GM19452 (cell line): ENCODE measurements around the gene SLC15A4.
"Not testable (repeated sequence)": the region's sequence is repeated elsewhere in the genome, so short reads cannot be mapped to it uniquely, and the experiment has no call there.

Source experiments
- ATAC-seq: cut with Tn5 transposase; IDR thresholded peaks from one replicate; pipeline ENCODE4 v1.9.1; 2021; ENCODE audit not compliant: unreplicated experiment

The SLC15A4 gene

DNA sequence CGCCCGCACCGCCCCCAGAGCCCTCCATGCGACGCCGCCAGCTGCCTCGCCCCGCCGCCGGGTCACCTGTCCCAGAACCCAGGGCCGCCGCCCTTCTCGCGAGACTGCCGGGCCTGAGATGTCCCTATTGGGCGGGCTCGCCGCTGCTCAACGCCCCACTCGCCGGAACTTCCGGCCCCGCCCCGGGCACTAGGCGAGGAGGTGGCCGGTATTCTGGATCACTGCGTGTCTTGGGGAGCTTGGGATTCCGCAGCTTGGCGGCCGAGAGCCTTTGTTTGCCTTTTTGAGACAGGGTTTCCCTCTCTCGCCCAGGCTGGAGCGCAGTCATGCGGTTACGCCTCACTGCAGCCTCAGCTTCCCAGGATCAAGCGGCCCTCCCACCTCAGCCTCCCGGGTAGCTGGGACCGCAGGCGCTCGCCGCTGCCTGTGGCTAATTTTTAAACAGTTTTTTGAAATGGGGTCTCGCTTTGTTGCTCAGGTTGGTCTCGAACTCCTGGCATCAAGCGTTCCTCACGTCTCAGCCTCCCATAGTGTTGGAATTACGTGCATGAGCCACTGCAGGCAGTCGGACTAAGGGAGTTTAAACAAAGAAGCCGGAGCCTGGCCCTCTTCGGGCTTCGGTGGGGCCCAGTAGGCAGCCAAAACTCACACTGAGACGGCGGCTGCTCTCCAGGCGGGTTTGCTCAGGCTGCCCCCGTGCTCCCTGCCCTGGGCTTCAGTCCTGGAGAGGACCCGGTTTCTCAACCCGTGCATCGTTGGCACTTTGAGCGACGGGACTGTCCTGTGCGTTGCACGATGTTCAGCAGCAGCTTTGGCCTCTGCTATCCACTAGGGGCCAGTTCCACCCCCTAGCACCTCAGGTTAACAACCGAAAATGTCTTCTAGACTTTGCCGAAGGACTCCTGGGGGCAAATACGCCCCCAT is at the start of gene SLC15A4:
SLC15A4 (minus strand) TSS at position 43 of the 924 bp plus-strand sequence; CDS start at position 28, 15 bp downstream.
- ATAC-seq = peak; percentile 79

- no peak for ATAC-seq
Measured at GRCh38 chr12:128872303-128872702, 48.5 kb upstream of the SLC15A4 start.

- no peak for ATAC-seq
Measured at GRCh38 chr12:128871516-128871892, 47.7 kb upstream of the SLC15A4 start.

GRCh38 chr12:128867466-128867865 is 43.7 kb upstream of the SLC15A4 start:
- ATAC-seq = no peak

GRCh38 chr12:128864516-128865186 is 40.9 kb upstream of the SLC15A4 start:
- ATAC-seq = no peak

DNA sequence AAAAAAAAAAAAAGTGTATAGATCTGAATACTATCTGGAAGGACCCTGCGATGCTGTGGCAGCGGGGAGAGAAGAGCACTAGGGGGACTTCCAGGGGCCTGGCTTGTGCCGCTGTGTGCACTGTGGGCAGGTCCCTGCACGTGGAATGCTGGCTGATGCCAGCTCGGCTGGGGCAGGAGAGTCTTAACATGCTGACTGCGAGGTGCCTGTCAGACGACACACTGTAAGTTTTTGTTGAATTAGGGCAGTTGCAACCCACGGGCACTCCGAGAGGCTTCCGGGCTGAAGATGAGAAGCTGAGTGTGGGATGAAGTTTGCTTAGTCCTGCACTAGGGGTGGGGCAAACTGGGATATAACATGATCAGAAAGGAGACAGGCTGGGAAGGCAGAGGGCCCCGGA is 40.2 kb upstream of the SLC15A4 start:
- no peak for ATAC-seq

GRCh38 chr12:128861226-128862016 is 37.7 kb upstream of the SLC15A4 start:
- no peak for ATAC-seq

DNA sequence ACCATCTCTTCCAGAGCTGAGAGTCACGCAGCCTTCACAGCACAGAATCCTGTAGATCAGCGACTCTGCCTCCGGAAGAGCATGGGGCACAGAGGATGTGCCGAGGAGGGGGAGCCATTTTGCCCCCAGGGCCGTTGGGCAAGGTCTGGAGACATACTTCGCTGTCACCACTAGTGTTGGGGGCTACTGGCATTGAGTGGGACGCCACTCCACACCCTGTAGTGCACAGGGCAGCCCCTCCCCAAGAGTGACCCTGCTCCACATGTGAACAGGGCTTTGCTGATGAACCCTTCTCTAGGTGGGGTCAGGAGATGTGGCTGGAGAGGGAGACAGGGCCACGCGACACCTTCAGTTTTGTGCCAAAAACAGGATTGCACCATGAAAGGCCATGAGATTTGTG is 35.6 kb upstream of the SLC15A4 start:
- ATAC-seq = no peak

GRCh38 chr12:128857133-128857763 is 33.5 kb upstream of the SLC15A4 start:
- no peak for ATAC-seq

DNA sequence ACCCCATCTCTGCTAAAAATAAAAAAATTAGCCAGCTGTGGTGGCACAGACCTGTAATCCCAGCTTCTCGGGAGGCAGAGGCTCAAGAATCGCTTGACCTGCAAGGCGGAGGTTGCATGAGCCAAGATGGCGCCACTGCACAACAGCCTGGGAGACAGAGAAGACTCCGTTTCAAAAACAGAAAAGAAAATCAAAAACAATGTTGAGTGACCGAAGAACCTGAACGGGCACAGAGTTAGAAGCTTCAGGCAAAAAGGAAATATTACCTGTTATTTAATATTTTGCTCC is 33.0 kb upstream of the SLC15A4 start:
- ATAC-seq = no peak

DNA sequence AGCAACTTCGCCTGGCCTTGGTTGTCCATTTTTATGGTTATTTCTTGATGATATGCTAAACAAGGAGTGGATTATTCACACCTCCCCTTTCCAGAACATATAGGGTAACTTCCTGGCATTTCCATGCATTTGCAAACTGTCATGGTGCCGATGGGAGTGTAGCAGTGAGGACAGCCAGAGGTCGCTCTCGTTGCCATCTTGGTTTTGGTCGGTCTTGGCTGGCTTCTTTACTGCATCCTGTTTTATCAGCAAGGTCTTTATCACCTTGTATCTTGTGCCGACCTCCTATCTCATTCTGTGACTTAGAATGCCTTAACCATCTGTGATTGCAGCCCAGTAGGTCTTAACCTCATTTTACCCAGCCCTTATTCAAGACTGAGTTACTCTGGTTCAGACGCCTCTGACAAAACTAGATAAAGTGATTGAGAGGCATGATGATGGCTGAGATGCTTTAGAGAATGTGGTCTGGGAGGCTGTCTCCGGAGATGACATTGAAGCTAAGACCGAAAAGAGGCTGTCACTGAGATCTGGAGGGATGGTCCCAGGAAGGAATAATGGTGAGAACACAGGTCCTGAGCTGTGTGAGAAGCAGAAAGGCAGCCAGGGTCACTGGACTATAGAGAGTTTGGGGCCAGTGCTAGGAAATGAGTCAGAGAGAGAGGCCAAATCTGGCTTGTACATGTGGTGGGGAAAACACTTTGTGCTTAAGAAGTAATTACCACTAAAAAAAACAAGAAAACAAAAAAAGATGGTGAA is 32.5 kb upstream of the SLC15A4 start:
- no peak for ATAC-seq

- ATAC-seq = no peak
Measured at GRCh38 chr12:128853600-128854197, 29.9 kb upstream of the SLC15A4 start.

DNA sequence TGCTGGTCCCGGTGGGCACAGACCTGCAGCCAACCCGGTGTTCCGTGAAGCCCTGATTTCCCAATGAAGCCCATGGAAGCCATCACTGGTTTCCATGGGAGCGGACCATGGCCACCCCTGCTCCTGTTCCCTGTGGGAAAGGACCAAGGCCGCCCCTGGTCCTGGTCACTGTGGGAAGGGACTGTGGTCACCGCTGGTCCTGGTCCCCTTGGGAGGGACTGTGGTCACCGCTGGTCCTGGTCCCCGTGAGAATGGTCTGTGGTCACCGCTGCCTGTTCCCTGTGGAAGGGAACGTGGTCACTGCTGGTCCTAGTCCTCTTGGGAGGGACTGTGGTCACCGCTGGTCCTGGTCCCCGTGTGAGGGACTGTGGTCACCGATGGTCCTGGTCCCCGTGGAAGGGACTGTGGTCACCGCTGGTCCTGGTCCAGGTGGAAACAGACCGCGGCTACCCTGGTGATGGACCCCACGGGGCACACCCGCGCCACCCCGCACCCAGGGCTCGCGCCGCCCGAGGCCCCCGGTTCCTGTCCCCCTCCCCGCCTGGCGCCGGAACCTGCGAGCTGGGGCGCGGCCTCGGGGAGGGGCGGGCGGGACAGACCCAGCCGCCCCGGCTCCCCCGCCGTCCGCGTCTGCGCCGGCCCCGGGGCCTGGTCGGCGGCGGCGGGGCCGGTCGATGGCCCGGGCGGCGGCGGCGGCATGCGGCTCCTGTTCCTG is 29.3 kb upstream of the SLC15A4 start, which contains the start of gene GLT1D1:
GLT1D1 (plus strand) TSS at position 594 of the 715 bp plus-strand sequence; CDS start at position 698, 104 bp downstream.
- ATAC-seq = no peak

DNA sequence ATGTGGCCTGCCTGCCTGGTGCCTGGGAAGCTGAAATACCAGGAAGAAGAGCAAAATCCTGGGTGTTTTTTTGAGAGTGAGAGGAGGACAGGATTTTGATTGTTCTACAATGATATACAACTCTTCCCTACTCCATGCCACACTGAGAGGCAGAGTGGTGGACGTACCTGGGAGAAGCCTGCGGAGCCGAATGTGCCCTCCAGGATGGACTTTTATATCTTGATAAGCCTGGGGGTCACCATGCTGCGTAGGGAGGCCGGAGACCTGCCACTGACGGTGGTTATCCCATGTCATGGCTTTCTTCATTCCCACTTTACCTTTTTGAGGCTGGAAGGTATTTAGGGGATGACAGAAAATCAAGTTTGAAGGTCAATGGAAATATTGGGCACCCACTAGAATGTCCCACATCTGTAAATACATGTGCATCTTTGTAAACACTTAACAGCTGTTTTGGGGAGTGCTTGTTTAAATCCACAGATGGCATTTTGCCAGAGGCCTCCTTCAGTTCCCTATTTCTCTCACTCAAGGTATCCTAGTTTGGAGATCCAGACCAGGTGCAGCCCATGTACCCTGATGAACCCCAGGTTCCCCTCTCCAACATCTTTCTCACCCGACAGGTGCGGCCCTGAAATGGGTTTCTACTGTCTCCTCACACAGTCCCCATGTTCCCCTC is 28.4 kb upstream of the SLC15A4 start:
- no peak for ATAC-seq

- ATAC-seq = not testable (repeated sequence)
Measured at GRCh38 chr12:128851429-128851828, 27.7 kb upstream of the SLC15A4 start.

DNA sequence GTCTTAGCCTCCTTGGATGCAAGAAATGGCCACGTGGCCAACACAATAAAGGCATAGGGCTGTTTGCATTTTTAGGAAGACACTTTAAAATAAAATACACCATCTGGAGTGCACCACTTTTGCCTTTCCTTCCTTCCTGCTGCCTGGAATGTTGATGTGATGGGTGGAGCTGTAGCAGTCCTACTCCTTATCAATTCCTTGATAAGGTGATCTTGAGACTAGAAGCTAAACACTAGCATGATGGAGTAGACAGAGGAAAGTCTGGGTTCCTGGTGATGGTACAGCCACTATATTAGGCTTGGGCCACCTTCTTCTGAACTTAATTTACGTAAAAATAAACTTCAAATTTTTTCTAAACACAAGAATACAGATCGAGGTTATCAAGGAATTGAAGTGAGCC is 26.6 kb upstream of the SLC15A4 start:
- ATAC-seq = no peak

GRCh38 chr12:128849806-128850205 is 26.0 kb upstream of the SLC15A4 start:
- not testable (repeated sequence) for ATAC-seq

- ATAC-seq = no peak
Measured at GRCh38 chr12:128848371-128848770, 24.6 kb upstream of the SLC15A4 start.

GRCh38 chr12:128846671-128847070 is 22.9 kb upstream of the SLC15A4 start:
- not testable (repeated sequence) for ATAC-seq
